ENCODE results near the gene TNFRSF1A.

- no peak for TF ChIP-seq POLR2A (IDR thresholded peaks at IDR 0.05)
- no peak for TF ChIP-seq CTCF (IDR thresholded peaks at IDR 0.05)
Measured at GRCh38 chr12:6280672-6281071, 61.2 kb downstream of the TNFRSF1A start.

Data from adrenal gland (tissue), 5 donors.